ENCODE measurements around the gene RNF8.

RNF8 gene

GRCh38 chr6:37388578-37388977 is 34.8 kb downstream of the RNF8 start:
- no peak for DNase-seq (ENCODE audit: low read depth)
- no peak overlapping the region for H3K4me3 ChIP-seq (replicated peaks; ENCODE audit: low read depth, low read length)
- no peak for TF ChIP-seq CTCF (IDR thresholded peaks at IDR 0.05; ENCODE audit: low read length, missing control alignments)

- H3K4me3 ChIP-seq (replicated peaks; ENCODE audit: low read depth, low read length) = no peak overlapping the region
- TF ChIP-seq CTCF (IDR thresholded peaks at IDR 0.05; ENCODE audit: low read length, missing control alignments) = no peak
- DNase-seq (ENCODE audit: low read depth) = no peak
Measured at GRCh38 chr6:37389857-37390256, 36.1 kb downstream of the RNF8 start.

- H3K4me3 ChIP-seq (replicated peaks; ENCODE audit: low read depth, low read length) = no peak overlapping the region
- no peak for DNase-seq (ENCODE audit: low read depth)
- TF ChIP-seq CTCF (IDR thresholded peaks at IDR 0.05; ENCODE audit: low read length, missing control alignments) = no peak
Measured at GRCh38 chr6:37391120-37391519, 37.3 kb downstream of the RNF8 start.

GRCh38 chr6:37392821-37393220 is 39.0 kb downstream of the RNF8 start:
- no peak for DNase-seq (ENCODE audit: low read depth)
- no peak overlapping the region for H3K4me3 ChIP-seq (replicated peaks; ENCODE audit: low read depth, low read length)
- TF ChIP-seq CTCF (IDR thresholded peaks at IDR 0.05; ENCODE audit: low read length, missing control alignments) = no peak

GRCh38 chr6:37393381-37393929 is 39.7 kb downstream of the RNF8 start:
- TF ChIP-seq CTCF (IDR thresholded peaks at IDR 0.05; ENCODE audit: low read length, missing control alignments) = no peak
- no peak overlapping the region for H3K4me3 ChIP-seq (replicated peaks; ENCODE audit: low read depth, low read length)
- no peak for DNase-seq (ENCODE audit: low read depth)

GRCh38 chr6:37396571-37397180 is 42.9 kb downstream of the RNF8 start:
- DNase-seq (ENCODE audit: low read depth) = peak; percentile 52
- TF ChIP-seq CTCF (IDR thresholded peaks at IDR 0.05; ENCODE audit: low read length, missing control alignments) = no peak
- H3K4me3 ChIP-seq (replicated peaks; ENCODE audit: low read depth, low read length) = no peak overlapping the region

- no peak for DNase-seq (ENCODE audit: low read depth)
- H3K4me3 ChIP-seq (replicated peaks; ENCODE audit: low read depth, low read length) = no peak overlapping the region
- no peak for TF ChIP-seq CTCF (IDR thresholded peaks at IDR 0.05; ENCODE audit: low read length, missing control alignments)
Measured at GRCh38 chr6:37399131-37399530, 45.3 kb downstream of the RNF8 start.

All from fibroblast of pulmonary artery (primary cell).